ENCODE results near the gene SEZ6.

GRCh38 chr17:29054835-29055234, 49.0 kb upstream of the SEZ6 start:
- TF ChIP-seq ZNF362 (tag by site-specific recombination; IDR thresholded peaks at IDR 0.05): no peak
- TF ChIP-seq REST (tag by site-specific recombination; IDR thresholded peaks at IDR 0.05): no peak
- no peak for TF ChIP-seq ZNF155 (tag by site-specific recombination; IDR thresholded peaks at IDR 0.05)
- no peak for TF ChIP-seq YY1 (tag by site-specific recombination; IDR thresholded peaks at IDR 0.05)
- TF ChIP-seq CTCF (tag by site-specific recombination; IDR thresholded peaks at IDR 0.05): no peak
- no peak for TF ChIP-seq ZNF239 (tag by site-specific recombination; IDR thresholded peaks at IDR 0.05)
- TF ChIP-seq ZNF768 (tag by site-specific recombination; IDR thresholded peaks at IDR 0.05): no peak
- no peak for TF ChIP-seq ZNF571 (tag by site-specific recombination; IDR thresholded peaks at IDR 0.05)
- TF ChIP-seq SETDB1 (IDR thresholded peaks at IDR 0.05; ENCODE audit: insufficient read length, low read length): no peak
- TF ChIP-seq, protein P1, sequence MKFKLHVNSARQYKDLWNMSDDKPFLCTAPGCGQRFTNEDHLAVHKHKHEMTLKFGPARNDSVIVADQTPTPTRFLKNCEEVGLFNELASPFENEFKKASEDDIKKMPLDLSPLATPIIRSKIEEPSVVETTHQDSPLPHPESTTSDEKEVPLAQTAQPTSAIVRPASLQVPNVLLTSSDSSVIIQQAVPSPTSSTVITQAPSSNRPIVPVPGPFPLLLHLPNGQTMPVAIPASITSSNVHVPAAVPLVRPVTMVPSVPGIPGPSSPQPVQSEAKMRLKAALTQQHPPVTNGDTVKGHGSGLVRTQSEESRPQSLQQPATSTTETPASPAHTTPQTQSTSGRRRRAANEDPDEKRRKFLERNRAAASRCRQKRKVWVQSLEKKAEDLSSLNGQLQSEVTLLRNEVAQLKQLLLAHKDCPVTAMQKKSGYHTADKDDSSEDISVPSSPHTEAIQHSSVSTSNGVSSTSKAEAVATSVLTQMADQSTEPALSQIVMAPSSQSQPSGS (tag by site-specific recombination; IDR thresholded peaks at IDR 0.05; ENCODE audit: low read depth): no peak
- no peak for TF ChIP-seq ZNF596 (tag by site-specific recombination; IDR thresholded peaks at IDR 0.05)
- TF ChIP-seq ZNF121 (tag by site-specific recombination; IDR thresholded peaks at IDR 0.05): no peak
